HCT116 (cell line): ENCODE measurements around the gene ASMTL. TPM values are rescaled to one million over a fixed set of nuclear protein-coding genes. Genes with fewer than 3 reads are reported as not detected.

ENCODE experiments used
- ATAC-seq: fragments of 200-7000 bp; cut with Tn5 transposase; 2 replicates; pipeline ENCODE4 v1.9.1; 2020; ENCODE audit warnings: mild to moderate bottlenecking, moderate library complexity
- BruUV-seq: library from RNA; stranded (reverse); fragments of 400-500 nt; replicated peaks from 2 replicates; lab custom pipeline; 2021; lab: Mats Ljungman, UMichigan
- CTCF ChIA-PET: fragments of 300-600 bp; sonication (Branson Sonifier 250); formaldehyde crosslinking; loops from one replicate; lab custom pipeline; 2021; ENCODE audit warnings: antibody characterized with exemption; lab: Charles Lee
- POLR2A ChIA-PET: fragments of 300-600, 350-600 bp; sonication (Branson Sonifier 250); formaldehyde crosslinking; loops from one replicate; lab custom pipeline; 2021; ENCODE audit warnings: antibody characterized with exemption; lab: Charles Lee
- RAD21 ChIA-PET, 2 experiments: fragments of 300-600 bp; sonication (Branson Sonifier 250); formaldehyde crosslinking; loops; one replicate each; lab custom pipeline; 2023; ENCODE audit warnings: low total read pairs in 2 of 2; ENCODE audit not compliant: uncharacterized antibody in 2 of 2, unreplicated experiment in 2 of 2, low non-redundant PET in 1 of 2; lab: Charles Lee
- DNase-seq: peaks from one replicate; pipeline ENCODE4 v3.0.0-alpha.2; 2010; ENCODE audit warnings: low read depth, low spot score
- H2AFZ ChIP-seq: fragments of 200-600 bp; shearing (Covaris generic), sonication (generic); 2 replicates; pipeline ENCODE4 v1.6.1; 2017; ENCODE audit warnings: low read depth, mixed run types, mixed read lengths, antibody characterized with exemption, low read length; ENCODE audit not compliant: poor library complexity, severe bottlenecking
- H3K27ac ChIP-seq: 2 replicates; pipeline ENCODE4 v1.5.1; 2012; ENCODE audit warnings: low read depth, low read length
- H3K27me3 ChIP-seq: fragments of 200-600 bp; sonication (generic); 2 replicates; pipeline ENCODE4 v1.6.1; 2016; ENCODE audit warnings: mixed run types, low read length, mixed read lengths; ENCODE audit not compliant: insufficient read depth
- H3K36me3 ChIP-seq, 2 experiments: fragments of 200-500 bp in 1 of 2; fragments of 200-600 bp in 1 of 2; sonication (Bioruptor generic) in 1 of 2; sonication (generic) in 1 of 2; 2 replicates each; pipeline versions ENCODE4 v1.5.1 to v1.6.1; 2014 to 2016; ENCODE audit warnings: low read length in 2 of 2, inconsistent platforms in 1 of 2, mixed read lengths in 1 of 2, mixed run types in 1 of 2; ENCODE audit not compliant: insufficient read depth in 2 of 2, control insufficient read depth in 1 of 2
- H3K4me1 ChIP-seq, 2 experiments: fragments of 200-600 bp in 1 of 2; sonication (generic) in 1 of 2; 2 replicates each; pipeline versions ENCODE4 v1.5.1 to v1.6.1; 2012 to 2017; ENCODE audit warnings: low read length in 2 of 2, inconsistent platforms in 1 of 2, mild to moderate bottlenecking in 1 of 2, mixed read lengths in 1 of 2, mixed run types in 1 of 2, moderate library complexity in 1 of 2; ENCODE audit not compliant: insufficient read depth in 2 of 2, control insufficient read depth in 1 of 2
- H3K4me2 ChIP-seq: fragments of 200-600 bp; sonication (generic); 2 replicates; pipeline ENCODE4 v1.6.1; 2017; ENCODE audit warnings: mixed run types, low read length, mixed read lengths
- H3K4me3 ChIP-seq, 2 experiments: fragments of 200-600 bp in 1 of 2; sonication (generic) in 1 of 2; replicated peaks in 1 of 2; 2 replicates each; pipeline ENCODE4 v1.5.1; 2011 to 2016; ENCODE audit warnings: low read length in 2 of 2, control low read depth in 1 of 2, low read depth in 1 of 2, mild to moderate bottlenecking in 1 of 2, mixed read lengths in 1 of 2, mixed run types in 1 of 2
- H3K79me2 ChIP-seq: fragments of 200-600 bp; sonication (generic); 2 replicates; pipeline ENCODE4 v1.6.1; 2017; ENCODE audit warnings: mild to moderate bottlenecking, mixed run types, low read length, moderate library complexity, mixed read lengths; ENCODE audit not compliant: insufficient read depth
- H3K9ac ChIP-seq: fragments of 200-600 bp; sonication (generic); 2 replicates; pipeline ENCODE4 v1.6.1; 2016; ENCODE audit warnings: low read length, mixed read lengths
- H3K9me2 ChIP-seq: fragments of 200-600 bp; sonication (generic), shearing (Covaris generic); 2 replicates; pipeline ENCODE4 v1.6.1; 2017; ENCODE audit warnings: mixed run types, mild to moderate bottlenecking, moderate library complexity; ENCODE audit not compliant: insufficient read depth
- H3K9me3 ChIP-seq, 2 experiments: fragments of 200-500 bp in 1 of 2; fragments of 200-600 bp in 1 of 2; sonication (Bioruptor generic) in 1 of 2; sonication (generic) in 1 of 2; 2 replicates each; pipeline ENCODE4 v1.6.1; 2014 to 2017; ENCODE audit warnings: low read length in 2 of 2, mixed read lengths in 2 of 2, inconsistent platforms in 1 of 2, low read depth in 1 of 2, mild to moderate bottlenecking in 1 of 2, mixed run types in 1 of 2, moderate library complexity in 1 of 2; ENCODE audit not compliant: control insufficient read depth in 1 of 2, insufficient read depth in 1 of 2
- H4K20me1 ChIP-seq: fragments of 200-600 bp; sonication (generic), shearing (Covaris generic); 2 replicates; pipeline ENCODE4 v1.6.1; 2017; ENCODE audit warnings: mixed run types, mild to moderate bottlenecking, moderate library complexity; ENCODE audit not compliant: insufficient read depth
- CBX3 ChIP-seq: IDR thresholded peaks from 2 replicates; pipeline ENCODE4 v1.6.1; 2012; ENCODE audit warnings: low read depth
- CTCF ChIP-seq, 3 experiments: fragments of 200-600 bp in 1 of 3; sonication (generic) in 1 of 3; IDR thresholded peaks in 2 of 3; conservative IDR thresholded peaks in 1 of 3; 2 replicates each; pipeline ENCODE4 v1.5.1; 2012 to 2017; ENCODE audit warnings: low read depth in 2 of 3, low read length in 2 of 3, antibody characterized with exemption in 1 of 3, borderline replicate concordance in 1 of 3, control low read depth in 1 of 3, mild to moderate bottlenecking in 1 of 3, mixed read lengths in 1 of 3, mixed run types in 1 of 3, moderate library complexity in 1 of 3; ENCODE audit not compliant: insufficient read depth in 1 of 3
- POLR2A ChIP-seq: IDR thresholded peaks from 2 replicates; pipeline ENCODE4 v1.7.0; 2011; ENCODE audit warnings: borderline replicate concordance; ENCODE audit not compliant: insufficient read depth, insufficient read length; ENCODE audit errors: extremely low read depth
- POLR2AphosphoS5 ChIP-seq: IDR thresholded peaks from 2 replicates; pipeline ENCODE4 v1.6.1; 2011; ENCODE audit warnings: mild to moderate bottlenecking, low read depth, low read length, moderate library complexity
- REST ChIP-seq: IDR thresholded peaks from 2 replicates; pipeline ENCODE4 v1.6.1; 2012; ENCODE audit warnings: low read depth
- SRF ChIP-seq: IDR thresholded peaks from 2 replicates; pipeline ENCODE4 v1.6.1; 2012; ENCODE audit warnings: low read depth
- ZNF274 ChIP-seq: fragments of 200-500 bp; sonication (Bioruptor generic); IDR thresholded peaks from 2 replicates; pipeline ENCODE4 v1.6.1; 2014; ENCODE audit warnings: mild to moderate bottlenecking, low read depth, low read length, inconsistent platforms
- intact Hi-C: fragments of 100-400 bp; cut with micrococcal nuclease; formaldehyde crosslinking; loops from 2 replicates; pipeline ENCODE4 v1.10.0; 2022
- total RNA-seq: library from RNA; stranded (reverse); gene quantifications from one replicate; pipeline ENCODE4 v1.2.1, GENCODE V29; 2021; ENCODE audit not compliant: unreplicated experiment

ASMTL gene
- total RNA-seq, 1 experiment from 2014 or later: 59.6 TPM

GRCh38 chrX:1434871-1435240, 17.9 kb downstream of the ASMTL start:
- no peak overlapping the region for H3K27ac ChIP-seq
- no peaks in the 10 kb centered on the region for H3K27me3 ChIP-seq
- 0 out of 2 replicates have a peak, but pooled peaks cover 3% of the 10 kb centered on the region for H3K79me2 ChIP-seq
- ATAC-seq (no peak), DNase-seq (no peak)
- H3K4me3 ChIP-seq: no peak overlapping the region
- H3K9me3 ChIP-seq: no peaks in the 10 kb centered on the region
- peaks cover 4 to 10% of the 10 kb centered on the region in 2 experiments; a peak in 3 of 4 replicates for H3K36me3 ChIP-seq
- no peaks in the 10 kb centered on the region for H3K9me2 ChIP-seq
- H3K4me2 ChIP-seq: no peak overlapping the region
- no peaks in the 10 kb centered on the region for H4K20me1 ChIP-seq
- BruUV-seq: no TSS peak
- TF ChIP-seq ZNF274 (no peak), POLR2A (no peak), CTCF (IDR thresholded peaks at IDR 0.05 in 2 of 3, conservative IDR thresholded peaks at IDR 0.05 in 1 of 3; ENCODE audit: borderline replicate concordance in 1 of 3, insufficient read depth in 1 of 3, low read depth in 2 of 3, low read length in 2 of 3) (no peak), POLR2AphosphoS5 (no peak), REST (no peak), CBX3 (no peak), SRF (no peak)
- ChIA-PET RAD21 (no interaction called here), CTCF (no interaction called here), POLR2A (no interaction called here)
- no peak overlapping the region for H2AFZ ChIP-seq
- no peak overlapping the region for H3K9ac ChIP-seq
- H3K4me1 ChIP-seq: no peaks in the 10 kb centered on the region
- intact Hi-C loops: no loop called here
